HG03469 (cell line): Measurements from ENCODE around the gene RERGL.
"Not testable (repeated sequence)": the region's sequence is repeated elsewhere in the genome, so short reads cannot be mapped to it uniquely, and the experiment has no call there.

Experiments used
- ATAC-seq: cut with Tn5 transposase; IDR thresholded peaks from one replicate; pipeline ENCODE4 v1.9.1; 2021; ENCODE audit warnings: mild to moderate bottlenecking, moderate library complexity, moderate number of reproducible peaks; ENCODE audit not compliant: unreplicated experiment

The RERGL gene

DNA sequence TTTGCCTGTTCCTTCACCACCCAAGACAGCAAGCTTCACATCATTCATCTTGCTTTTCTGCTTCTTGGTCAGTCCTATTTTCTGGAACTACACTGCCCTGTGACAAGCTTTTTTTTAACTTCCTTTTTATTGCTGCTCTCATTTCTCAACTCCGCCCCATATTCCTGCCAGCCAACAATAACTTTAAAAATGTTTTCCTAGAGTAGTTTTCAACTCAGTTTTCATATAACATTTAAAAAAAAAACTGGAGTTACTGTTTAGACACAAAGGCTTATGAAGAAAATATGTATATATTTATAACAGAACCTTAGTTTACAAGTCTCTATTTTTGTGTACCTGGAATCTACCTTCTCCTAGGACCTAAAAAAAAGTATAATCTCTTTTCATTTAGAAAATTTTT, at the start of gene RERGL:
RERGL (minus strand) TSS at position 101 of the 400 bp plus-strand sequence; CDS start at position 48, 53 bp downstream.
- no peak for ATAC-seq

DNA sequence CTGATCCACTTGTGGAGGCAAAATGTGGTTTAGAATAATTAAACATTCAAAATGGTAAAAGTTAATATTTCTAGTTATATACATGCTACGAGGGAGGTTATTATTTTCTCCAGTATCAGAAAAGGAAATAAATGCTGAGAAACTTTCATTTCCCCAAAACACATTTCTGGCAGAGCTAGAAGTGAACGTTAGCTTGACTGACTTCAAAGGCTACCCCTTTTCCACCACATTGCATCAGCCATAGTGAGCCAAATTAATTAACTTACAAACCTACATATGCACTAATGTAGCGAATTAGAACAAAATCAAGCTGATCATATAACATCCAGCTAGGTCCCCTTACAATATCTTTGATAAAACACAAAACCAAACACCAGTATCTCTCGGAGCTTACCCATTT, 49.3 kb upstream of the RERGL start:
- no peak for ATAC-seq

GRCh38 chr12:18135509-18135908, 45.5 kb upstream of the RERGL start:
- no peak for ATAC-seq

DNA sequence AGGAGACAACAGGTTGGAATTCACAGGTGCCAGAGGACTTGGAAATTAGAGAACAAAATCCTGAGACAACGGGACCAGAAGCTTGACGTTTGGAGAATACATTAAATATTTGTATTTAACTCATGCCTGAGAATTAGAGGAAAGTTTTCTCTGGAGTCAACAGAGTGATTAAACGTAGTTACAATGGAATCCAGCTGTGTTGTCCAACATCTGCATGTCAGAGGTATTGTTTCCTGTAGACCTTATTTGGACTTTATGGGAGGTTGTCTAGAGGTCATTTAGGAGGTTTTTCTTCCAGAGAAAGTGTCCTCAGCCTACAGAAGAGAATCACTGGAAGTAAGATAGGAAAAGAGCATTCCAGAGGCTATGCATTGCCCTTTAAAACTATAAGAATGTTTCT, 45.1 kb upstream of the RERGL start:
- no peak for ATAC-seq

DNA sequence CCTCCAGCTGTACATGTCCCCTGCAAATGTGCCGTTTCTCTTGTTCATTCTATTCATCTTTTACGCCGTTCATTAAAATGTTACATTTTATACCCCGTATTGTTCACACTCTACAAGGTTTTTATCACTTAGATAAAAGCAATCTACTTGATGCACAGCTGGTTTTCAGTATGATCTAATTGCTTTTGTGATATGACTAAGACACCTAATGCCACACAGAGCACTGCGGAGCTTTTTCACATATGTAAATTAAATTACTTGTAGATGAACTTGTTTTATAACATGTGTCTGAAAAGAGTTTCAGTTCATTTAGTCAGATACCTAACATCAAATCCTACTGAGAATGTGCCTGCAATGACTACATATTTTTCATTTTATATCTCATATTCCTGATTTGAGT, 40.9 kb upstream of the RERGL start:
- ATAC-seq: no peak

GRCh38 chr12:18123707-18124106, 33.7 kb upstream of the RERGL start:
- no peak for ATAC-seq

- ATAC-seq: no peak
Observed at GRCh38 chr12:18120899-18121298, 30.9 kb upstream of the RERGL start.

- ATAC-seq: no peak
Observed at GRCh38 chr12:18108611-18109010, 18.6 kb upstream of the RERGL start.

DNA sequence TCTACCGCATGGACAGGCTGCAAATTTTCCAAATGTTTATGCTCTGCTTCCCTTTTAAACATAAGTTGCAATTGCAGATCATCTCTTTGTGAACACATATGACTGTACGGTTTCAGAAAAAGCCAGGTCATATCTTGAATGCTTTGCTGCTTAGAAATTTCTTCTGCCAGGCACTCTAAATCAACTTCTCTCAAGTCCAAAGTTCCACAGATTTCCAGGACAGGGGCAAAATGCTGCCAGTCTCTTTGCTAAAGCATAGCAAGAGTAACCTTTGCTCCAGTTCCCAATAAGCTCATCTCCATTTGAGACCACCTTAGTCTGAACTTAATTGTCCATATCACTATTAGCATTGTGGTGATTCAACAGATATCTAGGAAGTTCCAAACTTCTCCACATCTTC, 13.6 kb upstream of the RERGL start:
- ATAC-seq: no peak

GRCh38 chr12:18101043-18101442, 11.1 kb upstream of the RERGL start:
- ATAC-seq: no peak

GRCh38 chr12:18084080-18084479, 5.9 kb downstream of the RERGL start:
- no peak for ATAC-seq

GRCh38 chr12:18079541-18080246, 10.3 kb downstream of the RERGL start:
- ATAC-seq: no peak

DNA sequence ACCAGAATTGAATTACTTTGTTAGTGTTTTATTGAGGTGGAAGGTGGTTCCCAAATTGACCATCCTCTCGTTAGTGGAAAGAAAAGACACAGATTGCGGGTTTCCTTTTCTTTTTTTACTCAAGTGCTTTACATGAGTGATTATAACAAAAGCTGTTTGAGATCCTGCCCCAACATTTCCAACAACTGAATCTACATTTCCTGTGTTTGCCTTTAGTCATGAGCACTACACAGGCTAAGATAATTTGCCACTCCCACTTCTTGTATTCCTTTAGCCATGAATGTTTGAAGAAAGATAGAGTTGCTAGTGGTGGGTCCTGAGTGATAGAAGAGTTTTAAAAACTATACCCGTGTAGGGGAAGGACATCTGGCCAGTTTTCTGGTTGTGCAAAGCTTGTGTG, 16.0 kb downstream of the RERGL start:
- ATAC-seq: no peak

DNA sequence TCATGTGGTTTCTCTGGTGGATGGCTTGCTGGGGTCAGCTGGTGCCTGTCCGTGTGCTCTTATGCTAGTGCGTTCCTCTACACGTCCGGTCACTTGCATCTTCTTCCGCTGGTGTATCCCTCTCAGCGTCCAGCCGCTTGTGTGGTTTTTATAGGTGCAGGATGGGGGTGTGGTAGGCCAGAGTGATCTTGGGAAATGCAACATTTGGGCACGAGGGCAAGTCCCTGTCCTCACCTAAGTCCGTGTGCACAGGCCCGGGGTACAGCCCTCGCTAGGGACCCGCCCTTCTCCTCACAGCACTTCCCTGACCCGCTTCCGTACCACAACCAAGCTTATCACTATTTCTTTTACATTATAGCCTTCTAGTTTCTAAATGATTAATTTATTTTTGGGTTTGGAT, 17.3 kb downstream of the RERGL start:
- ATAC-seq: no peak

- ATAC-seq: no peak
Observed at GRCh38 chr12:18071336-18071735, 18.7 kb downstream of the RERGL start.

- ATAC-seq: no peak
Observed at GRCh38 chr12:18068355-18068754, 21.6 kb downstream of the RERGL start.

GRCh38 chr12:18066666-18067065, 23.3 kb downstream of the RERGL start:
- no peak for ATAC-seq

GRCh38 chr12:18062867-18063266, 27.1 kb downstream of the RERGL start:
- ATAC-seq: not testable (repeated sequence)

GRCh38 chr12:18057051-18057450, 32.9 kb downstream of the RERGL start:
- ATAC-seq: no peak

DNA sequence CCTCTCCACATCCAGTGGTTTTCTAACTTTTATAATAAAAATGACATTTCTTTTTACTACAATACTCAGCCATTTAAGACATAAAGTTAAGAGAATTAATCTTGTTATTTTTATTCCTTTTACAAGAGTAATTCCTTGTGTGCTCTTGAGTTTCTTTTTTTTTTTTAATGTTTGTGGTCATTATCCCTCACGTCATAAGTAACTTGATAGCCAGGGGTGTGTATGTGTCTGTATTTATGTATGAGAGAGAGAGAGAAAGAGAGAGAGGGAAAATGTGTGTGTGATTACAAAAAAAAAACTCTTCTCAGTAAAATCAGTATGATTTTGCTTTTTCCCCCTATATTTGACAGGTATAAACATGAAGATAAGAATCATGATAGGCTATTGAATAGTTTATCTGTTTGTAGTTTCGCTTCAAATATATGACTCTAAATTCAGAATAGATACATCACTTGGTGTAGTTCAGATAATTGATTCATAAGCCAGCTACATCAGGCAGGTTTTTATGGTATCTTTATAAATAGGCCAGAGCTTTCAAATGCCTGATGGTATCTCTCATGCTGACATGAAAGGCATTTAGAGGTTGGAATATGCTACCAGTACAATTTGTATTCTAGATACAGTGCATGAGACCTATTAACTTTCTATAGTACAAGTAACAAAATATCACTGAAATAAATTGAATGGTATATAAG, 34.9 kb downstream of the RERGL start:
- no peak for ATAC-seq

- no peak for ATAC-seq
Observed at GRCh38 chr12:18045446-18045992, 44.5 kb downstream of the RERGL start.

GRCh38 chr12:18040060-18040742, 49.8 kb downstream of the RERGL start:
- ATAC-seq: not testable (repeated sequence)
